Central memory CD4-positive, alpha-beta T cell (primary cell): ENCODE measurements around the gene TMEM161A.
"Not testable (repeated sequence)": the region's sequence is repeated elsewhere in the genome, so short reads cannot be mapped to it uniquely, and the experiment has no call there.

Experiments used
- DNase-seq: peaks from one replicate; pipeline ENCODE4 v3.0.0; 2022
- total RNA-seq, 3 experiments: gene quantifications; one replicate each; lab custom pipeline; 2026; lab: John Stamatoyannopoulos, UW

TMEM161A gene
- total RNA-seq, result 12.5 to 28.3 (median 17.0) reads per million in 3 experiments

- DNase-seq, result peak; percentile 93
These were observed at the start of gene TMEM161A for GRCh38 chr19:19138109-19138981. Gene TMEM161A, minus strand, starts transcription at chr19:19138478. Its CDS starts 50 bp downstream, at chr19:19138428.

GRCh38 chr19:19186742-19187141, 48.5 kb upstream of the TMEM161A start:
- no peak for DNase-seq

- DNase-seq, result peak; percentile 62
These were observed 47.8 kb upstream of the TMEM161A start for GRCh38 chr19:19185853-19186740.

GRCh38 chr19:19181488-19181998, 43.3 kb upstream of the TMEM161A start:
- no peak for DNase-seq

- DNase-seq, result no peak
These were observed 41.5 kb upstream of the TMEM161A start for GRCh38 chr19:19179548-19180441.

- DNase-seq, result no peak
These were observed 38.7 kb upstream of the TMEM161A start for GRCh38 chr19:19176950-19177349.

GRCh38 chr19:19173243-19173642, 35.0 kb upstream of the TMEM161A start:
- DNase-seq, result not testable (repeated sequence)

- no peak for DNase-seq
These were observed 33.7 kb upstream of the TMEM161A start for GRCh38 chr19:19171821-19172532.

GRCh38 chr19:19170873-19171672, 32.8 kb upstream of the TMEM161A start:
- no peak for DNase-seq

- DNase-seq, result peak; percentile 71
These were observed 32.0 kb upstream of the TMEM161A start, which contains the start of gene MEF2B for GRCh38 chr19:19170053-19170872. Gene MEF2B, minus strand, starts transcription at chr19:19170263. Its CDS starts 19,528 bp downstream, at chr19:19150735.

- no peak for DNase-seq
These were observed 31.2 kb upstream of the TMEM161A start for GRCh38 chr19:19169236-19170052.

GRCh38 chr19:19167612-19168011, 29.3 kb upstream of the TMEM161A start:
- no peak for DNase-seq

- no peak for DNase-seq
These were observed 27.1 kb upstream of the TMEM161A start for GRCh38 chr19:19165396-19165795.

- DNase-seq, result no peak
These were observed 24.2 kb upstream of the TMEM161A start for GRCh38 chr19:19162495-19162894.

- DNase-seq, result no peak
These were observed 22.3 kb upstream of the TMEM161A start for GRCh38 chr19:19160461-19161035.

- no peak for DNase-seq
These were observed 21.3 kb upstream of the TMEM161A start for GRCh38 chr19:19159534-19159933.

- DNase-seq, result no peak
These were observed 19.5 kb upstream of the TMEM161A start for GRCh38 chr19:19157808-19158207.
